ENCODE data around the gene SGK2. TPM values are rescaled to one million over a fixed set of nuclear protein-coding genes. Genes with fewer than 3 reads are reported as not detected.

The SGK2 gene
- total and polyA plus RNA-seq, 2 experiments from 2014 or later = 0.42 TPM; not detected in 1

DNA sequence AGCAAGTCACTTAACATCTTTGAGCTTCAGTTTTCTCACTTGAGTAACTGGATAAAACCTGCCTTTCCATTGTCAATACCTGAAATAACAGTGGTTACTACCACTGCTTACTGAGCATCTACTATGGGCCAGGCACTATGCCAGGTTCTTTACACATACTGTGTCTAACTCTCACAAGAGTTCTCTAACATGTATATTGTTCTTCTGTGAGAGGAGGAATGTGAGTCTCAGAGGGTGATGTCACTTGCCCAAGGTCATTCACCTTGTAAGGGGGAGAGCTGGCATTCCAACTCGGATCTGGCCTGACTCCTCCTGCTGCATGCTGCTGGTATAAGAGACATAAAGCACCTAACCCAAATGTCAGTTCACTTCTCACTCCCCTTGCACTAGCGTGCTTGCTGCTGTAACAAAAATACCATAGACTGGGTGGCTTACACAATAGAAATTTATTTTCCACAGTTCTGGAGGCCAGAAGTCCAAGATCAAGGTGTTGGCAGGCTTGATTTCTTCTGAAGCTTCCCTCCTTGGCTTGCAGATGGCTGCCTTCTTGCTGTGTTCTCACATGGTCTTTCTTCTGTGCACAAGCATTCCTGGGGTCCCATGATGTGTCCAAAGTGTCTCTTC lies 21.9 kb upstream of the SGK2 start:
- H3F3A ChIP-seq (replicated peaks; ENCODE audit: low read depth) = no peaks in the 10 kb centered on the region
- no peak overlapping the region for H3K27ac ChIP-seq (ENCODE audit: low read depth)
- no peaks in the 10 kb centered on the region for H3K9me2 ChIP-seq (ENCODE audit: insufficient read depth)
- Mint-ChIP-seq H3K36me3 (ENCODE audit: low read depth) (peaks cover 12% of the 10 kb centered on the region; the same call in 1 of the 3 replicates), H3K27me3 (ENCODE audit: insufficient read depth, low read depth, poor library complexity) (peaks cover 12% of the 10 kb centered on the region), H3K4me1 (no peaks in the 10 kb centered on the region), H3K9me3 (no peaks in the 10 kb centered on the region; the same call in 1 of the 3 replicates), H3K4me3 (no peak overlapping the region), H3K27ac (no peak overlapping the region)
- no peak overlapping the region for H2AFZ ChIP-seq
- DNase-seq (ENCODE audit: low spot score) (peak; percentile 17), ATAC-seq (no peak)
- H3K79me2 ChIP-seq (replicated peaks; ENCODE audit: insufficient read depth) = no peaks in the 10 kb centered on the region
- H3K4me3 ChIP-seq = no peak overlapping the region
- no peak overlapping the region for H3K4me2 ChIP-seq
- no peaks in the 10 kb centered on the region for H3K27me3 ChIP-seq (ENCODE audit: insufficient read depth)
- TF ChIP-seq ZNF462 (CRISPR knock-in tag; IDR thresholded peaks at IDR 0.05) = no peak
- no peak for TF ChIP-seq ZNF114 (CRISPR knock-in tag; IDR thresholded peaks at IDR 0.05)
- no peaks in the 10 kb centered on the region for H3K36me3 ChIP-seq (ENCODE audit: insufficient read depth)
- H4K20me1 ChIP-seq (replicated peaks; ENCODE audit: insufficient read depth) = no peaks in the 10 kb centered on the region
- no peaks in the 10 kb centered on the region for H3K4me1 ChIP-seq (ENCODE audit: insufficient read depth)

DNA sequence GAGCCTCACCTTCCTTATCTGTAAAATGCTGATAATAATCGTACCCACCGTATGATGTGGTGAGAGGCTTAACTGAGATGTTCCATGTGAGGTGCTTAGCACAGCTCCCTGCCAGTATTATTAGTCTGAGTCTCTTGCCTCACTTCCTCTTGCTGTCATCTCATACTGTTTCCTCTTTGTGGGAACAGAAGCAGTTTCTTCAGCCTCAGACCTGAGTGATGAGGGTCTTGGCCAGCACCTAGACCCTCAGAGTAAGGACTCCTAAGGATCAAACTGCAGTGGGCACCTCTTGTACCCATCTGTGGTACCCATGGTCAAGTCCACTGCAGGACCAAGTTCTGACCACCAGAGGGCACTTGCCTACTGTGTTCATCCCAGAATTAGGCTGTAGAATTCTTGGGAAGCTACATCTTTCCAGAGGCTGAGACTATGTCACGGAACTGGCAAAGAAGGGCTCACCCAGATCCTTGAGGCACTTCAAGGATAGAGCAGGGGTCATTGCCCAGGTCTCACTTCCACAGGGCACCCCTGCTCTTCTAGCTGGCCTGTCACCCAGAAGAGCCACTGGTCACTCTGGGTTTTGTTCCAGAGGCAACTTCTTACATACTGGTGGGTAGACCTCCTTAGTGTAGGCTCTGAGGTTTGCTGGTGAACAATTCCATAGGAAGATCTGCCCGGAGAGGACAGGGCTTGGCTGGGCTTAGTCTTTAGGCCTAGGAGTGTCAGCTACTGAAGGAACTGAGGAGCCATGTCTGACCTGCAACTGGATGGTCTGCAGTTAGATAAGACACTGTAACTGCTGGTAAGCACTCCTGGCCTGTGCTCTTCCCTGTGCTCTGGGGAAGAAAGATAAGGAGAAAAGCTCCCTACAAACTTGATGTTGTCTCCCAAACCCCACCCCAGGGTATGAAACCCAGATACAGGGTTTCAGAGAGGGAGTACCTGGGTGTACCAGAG lies 20.6 kb upstream of the SGK2 start:
- no peaks in the 10 kb centered on the region for H4K20me1 ChIP-seq (replicated peaks; ENCODE audit: insufficient read depth)
- H3K4me1 ChIP-seq (ENCODE audit: insufficient read depth) = no peaks in the 10 kb centered on the region
- H3K27ac Mint-ChIP-seq = no peak overlapping the region
- peak; percentile 88 for ATAC-seq
- H3K4me3 Mint-ChIP-seq = no peak overlapping the region
- H3K79me2 ChIP-seq (replicated peaks; ENCODE audit: insufficient read depth) = no peaks in the 10 kb centered on the region
- no peaks in the 10 kb centered on the region for H3K4me1 Mint-ChIP-seq
- H2AFZ ChIP-seq = no peak overlapping the region
- H3K4me2 ChIP-seq = no peak overlapping the region
- H3K36me3 Mint-ChIP-seq (ENCODE audit: low read depth) = peaks cover 12% of the 10 kb centered on the region; the same call in 1 of the 3 replicates
- H3K36me3 ChIP-seq (ENCODE audit: insufficient read depth) = no peaks in the 10 kb centered on the region
- H3F3A ChIP-seq (replicated peaks; ENCODE audit: low read depth) = no peaks in the 10 kb centered on the region
- H3K27me3 ChIP-seq (ENCODE audit: insufficient read depth) = no peaks in the 10 kb centered on the region
- H3K9me2 ChIP-seq (ENCODE audit: insufficient read depth) = no peaks in the 10 kb centered on the region
- H3K9me3 Mint-ChIP-seq = no peaks in the 10 kb centered on the region; the same call in 1 of the 3 replicates
- peak; percentile 84 for DNase-seq (ENCODE audit: low spot score)
- no peak overlapping the region for H3K27ac ChIP-seq (ENCODE audit: low read depth)
- no peak overlapping the region for H3K4me3 ChIP-seq
- peaks cover 12% of the 10 kb centered on the region for H3K27me3 Mint-ChIP-seq (ENCODE audit: insufficient read depth, low read depth, poor library complexity)
- TF ChIP-seq ZNF462 (CRISPR knock-in tag; IDR thresholded peaks at IDR 0.05) (no peak), STAT1 (IDR thresholded peaks at IDR 0.05; ENCODE audit: unreplicated experiment) (no peak)

All from GM23338 (cell line).